Measurements from ENCODE around the gene SDCCAG8.
A peak's percentile ranks its signal among the peaks of the same experiment; 100 is the strongest.

SDCCAG8 gene

GRCh38 chr1:243396424-243396823 lies 140.6 kb downstream of the SDCCAG8 start:
- no peak for DNase-seq

GRCh38 chr1:243396876-243397275 lies 141.0 kb downstream of the SDCCAG8 start:
- DNase-seq, result no peak

- no peak for DNase-seq
These were observed 141.9 kb downstream of the SDCCAG8 start for GRCh38 chr1:243397613-243398321.

GRCh38 chr1:243399561-243400155 lies 143.8 kb downstream of the SDCCAG8 start:
- no peak for DNase-seq

- DNase-seq, result no peak
These were observed 147.0 kb downstream of the SDCCAG8 start for GRCh38 chr1:243402868-243403267.

- no peak for DNase-seq
These were observed 150.6 kb downstream of the SDCCAG8 start for GRCh38 chr1:243406424-243406823.

- DNase-seq, result no peak
These were observed 151.6 kb downstream of the SDCCAG8 start for GRCh38 chr1:243407284-243408018.

- no peak for DNase-seq
These were observed 152.6 kb downstream of the SDCCAG8 start for GRCh38 chr1:243408479-243408878.

GRCh38 chr1:243409284-243409683 lies 153.4 kb downstream of the SDCCAG8 start:
- no peak for DNase-seq

GRCh38 chr1:243411472-243411871 lies 155.6 kb downstream of the SDCCAG8 start:
- DNase-seq, result no peak

GRCh38 chr1:243413431-243414151 lies 157.8 kb downstream of the SDCCAG8 start:
- no peak for DNase-seq

- DNase-seq, result no peak
These were observed 158.3 kb downstream of the SDCCAG8 start for GRCh38 chr1:243414152-243414494.

- DNase-seq, result no peak
These were observed 160.0 kb downstream of the SDCCAG8 start for GRCh38 chr1:243415663-243416408.

GRCh38 chr1:243416495-243416894 lies 160.7 kb downstream of the SDCCAG8 start:
- no peak for DNase-seq

GRCh38 chr1:243420016-243420945 lies 164.4 kb downstream of the SDCCAG8 start:
- no peak for DNase-seq

GRCh38 chr1:243420946-243421685 lies 165.3 kb downstream of the SDCCAG8 start:
- DNase-seq, result no peak

GRCh38 chr1:243421784-243422183 lies 165.9 kb downstream of the SDCCAG8 start:
- peak; percentile 27 for DNase-seq

- DNase-seq, result no peak
These were observed 166.5 kb downstream of the SDCCAG8 start for GRCh38 chr1:243422362-243422761.

- no peak for DNase-seq
These were observed 172.2 kb downstream of the SDCCAG8 start for GRCh38 chr1:243428084-243428483.

- no peak for DNase-seq
These were observed 172.9 kb downstream of the SDCCAG8 start for GRCh38 chr1:243428617-243429342.
